ENCODE results near the gene CDK14. TPM values are rescaled to one million over a fixed set of nuclear protein-coding genes. Genes with fewer than 3 reads are reported as not detected.

CDK14 gene
- total RNA-seq, 1 experiment from 2014 or later = 57.9 TPM

DNA sequence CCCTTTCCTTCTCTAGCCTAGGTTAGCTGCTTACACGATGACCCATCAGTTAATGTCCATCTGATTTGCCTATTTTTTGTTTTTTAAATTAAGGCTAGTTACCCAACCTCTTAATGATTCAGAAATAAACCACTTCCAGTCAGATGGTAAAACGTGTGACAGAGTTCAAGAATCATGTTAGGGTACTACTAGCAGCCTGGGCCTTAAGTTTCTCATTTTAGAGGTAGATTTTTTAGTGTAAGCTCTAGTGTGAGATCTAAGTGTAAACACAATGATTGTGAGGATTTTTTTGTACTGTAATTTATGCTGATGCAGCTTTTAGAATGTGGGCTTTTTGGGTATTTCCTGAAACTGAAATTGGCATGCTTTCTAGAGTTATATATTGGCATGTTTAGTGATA, 130.0 kb downstream of the CDK14 start:
- Mint-ChIP-seq H3K27ac (0 out of 2 replicates have a peak overlapping the region, but pooled peaks have one; percentile 1), H3K4me3 (no peak overlapping the region)

More for the DNA sequence above, 130.0 kb downstream of the CDK14 start:
- Mint-ChIP-seq H3K4me1 (peaks cover 39% of the 10 kb centered on the region), H3K27me3 (ENCODE audit: low read depth) (no peaks in the 10 kb centered on the region), H3K9me3 (peaks cover 12% of the 10 kb centered on the region), H3K36me3 (peaks cover 13% of the 10 kb centered on the region)
- CTCF ChIA-PET = interaction anchor here (0.7 to 1.0 kb wide), 3 partner anchors 24 to 271 kb away, joined by 3 read pairs; no protein-coding TSS in a partner anchor
- TF ChIP-seq TEAD1 (CRISPR knock-in tag; IDR thresholded peaks at IDR 0.05) = no peak
- TF ChIP-seq SP1 (CRISPR knock-in tag; conservative IDR thresholded peaks at IDR 0.05) = no peak
- TF ChIP-seq ERG (CRISPR knock-in tag; IDR thresholded peaks at IDR 0.05) = no peak
- no peak for TF ChIP-seq ZNF425 (CRISPR knock-in tag; conservative IDR thresholded peaks at IDR 0.05)
- TF ChIP-seq GABPB1 (CRISPR knock-in tag; IDR thresholded peaks at IDR 0.05) = no peak
- no peak for TF ChIP-seq USF2 (CRISPR knock-in tag; IDR thresholded peaks at IDR 0.05)
- TF ChIP-seq ARID4B (CRISPR knock-in tag; IDR thresholded peaks at IDR 0.05; ENCODE audit: borderline replicate concordance) = no peak
- no peak for TF ChIP-seq ZBTB21 (CRISPR knock-in tag; IDR thresholded peaks at IDR 0.05; ENCODE audit: borderline replicate concordance)
- no peak for TF ChIP-seq ZNF671 (CRISPR knock-in tag; IDR thresholded peaks at IDR 0.05)
- no peak for TF ChIP-seq ZBTB43 (CRISPR knock-in tag; IDR thresholded peaks at IDR 0.05)
- TF ChIP-seq CBFB (CRISPR knock-in tag; IDR thresholded peaks at IDR 0.05; ENCODE audit: low read depth) = no peak
- no peak for TF ChIP-seq ZMAT4 (CRISPR knock-in tag; IDR thresholded peaks at IDR 0.05)
- no peak for TF ChIP-seq PRDM15 (CRISPR knock-in tag; IDR thresholded peaks at IDR 0.05)
- TF ChIP-seq, protein P1, sequence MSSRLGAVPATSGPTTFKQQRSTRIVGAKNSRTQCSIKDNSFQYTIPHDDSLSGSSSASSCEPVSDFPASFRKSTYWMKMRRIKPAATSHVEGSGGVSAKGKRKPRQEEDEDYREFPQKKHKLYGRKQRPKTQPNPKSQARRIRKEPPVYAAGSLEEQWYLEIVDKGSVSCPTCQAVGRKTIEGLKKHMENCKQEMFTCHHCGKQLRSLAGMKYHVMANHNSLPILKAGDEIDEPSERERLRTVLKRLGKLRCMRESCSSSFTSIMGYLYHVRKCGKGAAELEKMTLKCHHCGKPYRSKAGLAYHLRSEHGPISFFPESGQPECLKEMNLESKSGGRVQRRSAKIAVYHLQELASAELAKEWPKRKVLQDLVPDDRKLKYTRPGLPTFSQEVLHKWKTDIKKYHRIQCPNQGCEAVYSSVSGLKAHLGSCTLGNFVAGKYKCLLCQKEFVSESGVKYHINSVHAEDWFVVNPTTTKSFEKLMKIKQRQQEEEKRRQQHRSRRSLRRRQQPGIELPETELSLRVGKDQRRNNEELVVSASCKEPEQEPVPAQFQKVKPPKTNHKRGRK (CRISPR knock-in tag; IDR thresholded peaks at IDR 0.05; ENCODE audit: borderline replicate concordance) = no peak
- TF ChIP-seq FOXP1 (CRISPR knock-in tag; IDR thresholded peaks at IDR 0.05; ENCODE audit: borderline replicate concordance) = no peak
- no peak for TF ChIP-seq TCF7 (CRISPR knock-in tag; IDR thresholded peaks at IDR 0.05; ENCODE audit: low read depth)
- no peak for TF ChIP-seq SMAD3 (CRISPR knock-in tag; IDR thresholded peaks at IDR 0.05; ENCODE audit: borderline replicate concordance)
- TF ChIP-seq, protein P2, sequence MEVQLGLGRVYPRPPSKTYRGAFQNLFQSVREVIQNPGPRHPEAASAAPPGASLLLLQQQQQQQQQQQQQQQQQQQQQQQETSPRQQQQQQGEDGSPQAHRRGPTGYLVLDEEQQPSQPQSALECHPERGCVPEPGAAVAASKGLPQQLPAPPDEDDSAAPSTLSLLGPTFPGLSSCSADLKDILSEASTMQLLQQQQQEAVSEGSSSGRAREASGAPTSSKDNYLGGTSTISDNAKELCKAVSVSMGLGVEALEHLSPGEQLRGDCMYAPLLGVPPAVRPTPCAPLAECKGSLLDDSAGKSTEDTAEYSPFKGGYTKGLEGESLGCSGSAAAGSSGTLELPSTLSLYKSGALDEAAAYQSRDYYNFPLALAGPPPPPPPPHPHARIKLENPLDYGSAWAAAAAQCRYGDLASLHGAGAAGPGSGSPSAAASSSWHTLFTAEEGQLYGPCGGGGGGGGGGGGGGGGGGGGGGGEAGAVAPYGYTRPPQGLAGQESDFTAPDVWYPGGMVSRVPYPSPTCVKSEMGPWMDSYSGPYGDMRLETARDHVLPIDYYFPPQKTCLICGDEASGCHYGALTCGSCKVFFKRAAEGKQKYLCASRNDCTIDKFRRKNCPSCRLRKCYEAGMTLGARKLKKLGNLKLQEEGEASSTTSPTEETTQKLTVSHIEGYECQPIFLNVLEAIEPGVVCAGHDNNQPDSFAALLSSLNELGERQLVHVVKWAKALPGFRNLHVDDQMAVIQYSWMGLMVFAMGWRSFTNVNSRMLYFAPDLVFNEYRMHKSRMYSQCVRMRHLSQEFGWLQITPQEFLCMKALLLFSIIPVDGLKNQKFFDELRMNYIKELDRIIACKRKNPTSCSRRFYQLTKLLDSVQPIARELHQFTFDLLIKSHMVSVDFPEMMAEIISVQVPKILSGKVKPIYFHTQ (CRISPR knock-in tag; IDR thresholded peaks at IDR 0.05) = no peak
- POLR2A ChIA-PET = no interaction called here
- no peak for ATAC-seq
- no peak for DNase-seq (ENCODE audit: low spot score)
